ENCODE data around the gene TLR5. TPM values are rescaled to one million over a fixed set of nuclear protein-coding genes. Genes with fewer than 3 reads are reported as not detected.
"Not testable (repeated sequence)": the region's sequence is repeated elsewhere in the genome, so short reads cannot be mapped to it uniquely, and the experiment has no call there.

TLR5 gene
- total RNA-seq (2014; rRNA removed; shearing (Covaris generic)), result 0.06 and 0.10 TPM in 2 replicates

- no peaks in the 10 kb centered on the region for H3K36me3 ChIP-seq
- DNase-seq, result peak; percentile 82 to 89
- H3K27me3 ChIP-seq, result no peaks in the 10 kb centered on the region
- H3K4me3 ChIP-seq, result peak within 1 kb of the TSS; percentile 60
- no peaks in the 10 kb centered on the region for H3K9me3 ChIP-seq (replicated peaks)
- H3K4me1 ChIP-seq, result peaks cover 9% of the 10 kb centered on the region; the same call in 1 of the 2 replicates
- no peak within 1 kb of the TSS; the same call in 1 of the 2 replicates for H3K27ac ChIP-seq
Observed at GRCh38 chr1:223142795-223143536, at the start of gene TLR5. TSS of gene TLR5 (minus strand) at chr1:223143248. CDS start at chr1:223113031, 30,217 bp downstream.

GRCh38 chr1:223189903-223190724 lies 47.1 kb upstream of the TLR5 start:
- Histone ChIP-seq H3K9me3 (replicated peaks) (no peaks in the 10 kb centered on the region), H3K4me1 (peaks cover 22% of the 10 kb centered on the region), H3K27ac (peak overlapping the region; percentile 98), H3K4me3 (no peak overlapping the region), H3K36me3 (no peaks in the 10 kb centered on the region), H3K27me3 (no peaks in the 10 kb centered on the region)
- peak; percentile 91 to 96 for DNase-seq

- no peaks in the 10 kb centered on the region for H3K36me3 ChIP-seq
- H3K9me3 ChIP-seq (replicated peaks), result no peaks in the 10 kb centered on the region
- peaks cover 22% of the 10 kb centered on the region for H3K4me1 ChIP-seq
- no peaks in the 10 kb centered on the region for H3K27me3 ChIP-seq
- no peak for DNase-seq
- H3K4me3 ChIP-seq, result no peak overlapping the region
- peak overlapping the region; percentile 98 for H3K27ac ChIP-seq
Observed at GRCh38 chr1:223189525-223189902, 46.5 kb upstream of the TLR5 start.

GRCh38 chr1:223188618-223189356 lies 45.7 kb upstream of the TLR5 start:
- H3K4me1 ChIP-seq, result peaks cover 22% of the 10 kb centered on the region
- H3K36me3 ChIP-seq, result no peaks in the 10 kb centered on the region
- no peak overlapping the region for H3K27ac ChIP-seq

GRCh38 chr1:223186800-223187199 lies 43.8 kb upstream of the TLR5 start:
- Histone ChIP-seq H3K4me1 (peaks cover 22% of the 10 kb centered on the region), H3K4me3 (no peak overlapping the region), H3K27me3 (no peaks in the 10 kb centered on the region), H3K27ac (no peak overlapping the region), H3K9me3 (replicated peaks) (no peaks in the 10 kb centered on the region), H3K36me3 (no peaks in the 10 kb centered on the region)
- no peak for DNase-seq

More at GRCh38 chr1:223188618-223189356, 45.7 kb upstream of the TLR5 start:
- no peaks in the 10 kb centered on the region for H3K9me3 ChIP-seq (replicated peaks)
- DNase-seq, result peak in 1 of 2 experiments; percentile 33
- H3K4me3 ChIP-seq, result no peak overlapping the region
- no peaks in the 10 kb centered on the region for H3K27me3 ChIP-seq

GRCh38 chr1:223183268-223183862 lies 40.3 kb upstream of the TLR5 start:
- no peak overlapping the region for H3K27ac ChIP-seq
- no peak for DNase-seq
- no peak overlapping the region for H3K4me3 ChIP-seq
- no peaks in the 10 kb centered on the region for H3K27me3 ChIP-seq
- no peaks in the 10 kb centered on the region for H3K4me1 ChIP-seq
- no peaks in the 10 kb centered on the region for H3K36me3 ChIP-seq
- no peaks in the 10 kb centered on the region for H3K9me3 ChIP-seq (replicated peaks)

- no peaks in the 10 kb centered on the region for H3K9me3 ChIP-seq (replicated peaks)
- H3K36me3 ChIP-seq, result no peaks in the 10 kb centered on the region
- H3K4me3 ChIP-seq, result no peak overlapping the region
- H3K27me3 ChIP-seq, result no peaks in the 10 kb centered on the region
- no peak for DNase-seq
- no peaks in the 10 kb centered on the region for H3K4me1 ChIP-seq
- H3K27ac ChIP-seq, result no peak overlapping the region
Observed at GRCh38 chr1:223180731-223181321, 37.8 kb upstream of the TLR5 start.

- no peak for DNase-seq
- H3K9me3 ChIP-seq (replicated peaks), result no peaks in the 10 kb centered on the region
- H3K27me3 ChIP-seq, result no peaks in the 10 kb centered on the region
- H3K4me1 ChIP-seq, result no peaks in the 10 kb centered on the region
- H3K36me3 ChIP-seq, result no peaks in the 10 kb centered on the region
- H3K4me3 ChIP-seq, result no peak overlapping the region
- no peak overlapping the region for H3K27ac ChIP-seq
Observed at GRCh38 chr1:223179786-223180185, 36.7 kb upstream of the TLR5 start.

- no peaks in the 10 kb centered on the region for H3K9me3 ChIP-seq (replicated peaks)
- no peak overlapping the region for H3K27ac ChIP-seq
- DNase-seq, result no peak
- H3K4me1 ChIP-seq, result no peaks in the 10 kb centered on the region
- no peaks in the 10 kb centered on the region for H3K27me3 ChIP-seq
- no peaks in the 10 kb centered on the region for H3K36me3 ChIP-seq
- H3K4me3 ChIP-seq, result no peak overlapping the region
Observed at GRCh38 chr1:223179280-223179679, 36.2 kb upstream of the TLR5 start.

GRCh38 chr1:223177681-223178080 lies 34.6 kb upstream of the TLR5 start:
- Histone ChIP-seq H3K9me3 (replicated peaks) (no peaks in the 10 kb centered on the region), H3K4me3 (no peak overlapping the region), H3K4me1 (no peaks in the 10 kb centered on the region), H3K36me3 (no peaks in the 10 kb centered on the region), H3K27ac (no peak overlapping the region), H3K27me3 (no peaks in the 10 kb centered on the region)
- DNase-seq, result peak in 1 of 2 experiments; percentile 16

- Histone ChIP-seq H3K36me3 (no peaks in the 10 kb centered on the region), H3K4me3 (no peak overlapping the region), H3K4me1 (no peaks in the 10 kb centered on the region), H3K27ac (no peak overlapping the region), H3K27me3 (no peaks in the 10 kb centered on the region), H3K9me3 (replicated peaks) (0 out of 2 replicates have a peak, but pooled peaks cover 3% of the 10 kb centered on the region)
- DNase-seq, result no peak
Observed at GRCh38 chr1:223176437-223176836, 33.4 kb upstream of the TLR5 start.

GRCh38 chr1:223175633-223176032 lies 32.6 kb upstream of the TLR5 start:
- Histone ChIP-seq H3K4me3 (no peak overlapping the region), H3K9me3 (replicated peaks) (0 out of 2 replicates have a peak, but pooled peaks cover 3% of the 10 kb centered on the region)

GRCh38 chr1:223175032-223175431 lies 32.0 kb upstream of the TLR5 start:
- DNase-seq, result peak; percentile 14 to 56
- no peak overlapping the region for H3K27ac ChIP-seq
- 0 out of 2 replicates have a peak, but pooled peaks cover 3% of the 10 kb centered on the region for H3K9me3 ChIP-seq (replicated peaks)
- H3K27me3 ChIP-seq, result no peaks in the 10 kb centered on the region
- no peaks in the 10 kb centered on the region for H3K4me1 ChIP-seq
- H3K4me3 ChIP-seq, result no peak overlapping the region
- no peaks in the 10 kb centered on the region for H3K36me3 ChIP-seq

More at GRCh38 chr1:223175633-223176032, 32.6 kb upstream of the TLR5 start:
- H3K4me1 ChIP-seq, result no peaks in the 10 kb centered on the region
- H3K36me3 ChIP-seq, result no peaks in the 10 kb centered on the region
- no peaks in the 10 kb centered on the region for H3K27me3 ChIP-seq
- DNase-seq, result no peak
- H3K27ac ChIP-seq, result no peak overlapping the region

GRCh38 chr1:223169458-223169857 lies 26.4 kb upstream of the TLR5 start:
- not testable (repeated sequence) for H3K4me3 ChIP-seq; H3K27me3 ChIP-seq; H3K27ac ChIP-seq; DNase-seq; H3K4me1 ChIP-seq; H3K36me3 ChIP-seq; H3K9me3 ChIP-seq (replicated peaks)

Data from SJCRH30 (cell line).